Progenitor cell of endocrine pancreas (in vitro differentiated cells): Measurements from ENCODE around the gene SLC2A4. TPM values are rescaled to one million over a fixed set of nuclear protein-coding genes. Genes with fewer than 3 reads are reported as not detected.
"Not testable (repeated sequence)": the region's sequence is repeated elsewhere in the genome, so short reads cannot be mapped to it uniquely, and the experiment has no call there.

Experiments
- DNase-seq: peaks from one replicate; pipeline ENCODE4 v3.0.0; 2021; ENCODE audit warnings: low spot score; ENCODE audit not compliant: unreplicated experiment
- H3K27ac Mint-ChIP-seq: 2 replicates; pipeline ENCODE4 v1.8.0; 2021; ENCODE audit warnings: mild to moderate bottlenecking, moderate library complexity, mixed read lengths
- H3K27me3 Mint-ChIP-seq: 2 replicates; pipeline ENCODE4 v1.8.0; 2021; ENCODE audit warnings: mixed read lengths
- H3K36me3 Mint-ChIP-seq: 2 replicates; pipeline ENCODE4 v1.8.0; 2022; ENCODE audit warnings: mixed read lengths; ENCODE audit not compliant: insufficient read depth
- H3K4me1 Mint-ChIP-seq: 2 replicates; pipeline ENCODE4 v1.8.0; 2021; ENCODE audit warnings: low read depth, mixed read lengths
- H3K4me3 Mint-ChIP-seq: 2 replicates; pipeline ENCODE4 v1.8.0; 2021; ENCODE audit warnings: low read depth, mild to moderate bottlenecking, moderate library complexity, mixed read lengths
- H3K9me3 Mint-ChIP-seq: 2 replicates; pipeline ENCODE4 v1.8.0; 2021; ENCODE audit warnings: low read depth, mixed read lengths
- total RNA-seq: library from RNA; stranded (reverse); gene quantifications from 2 replicates; pipeline ENCODE4 v1.2.1, GENCODE V29; 2021
- TF ChIP-seq, protein P1 (sequence below): fragments of 200-600 bp; sonication (generic); IDR thresholded peaks from one replicate; pipeline ENCODE4 v1.5.0; 2021; ENCODE audit warnings: antibody characterized with exemption, mild to moderate bottlenecking; ENCODE audit not compliant: unreplicated experiment

SLC2A4 gene
- total RNA-seq, 1 donor from 2014 or later = 1.5 TPM

DNA sequence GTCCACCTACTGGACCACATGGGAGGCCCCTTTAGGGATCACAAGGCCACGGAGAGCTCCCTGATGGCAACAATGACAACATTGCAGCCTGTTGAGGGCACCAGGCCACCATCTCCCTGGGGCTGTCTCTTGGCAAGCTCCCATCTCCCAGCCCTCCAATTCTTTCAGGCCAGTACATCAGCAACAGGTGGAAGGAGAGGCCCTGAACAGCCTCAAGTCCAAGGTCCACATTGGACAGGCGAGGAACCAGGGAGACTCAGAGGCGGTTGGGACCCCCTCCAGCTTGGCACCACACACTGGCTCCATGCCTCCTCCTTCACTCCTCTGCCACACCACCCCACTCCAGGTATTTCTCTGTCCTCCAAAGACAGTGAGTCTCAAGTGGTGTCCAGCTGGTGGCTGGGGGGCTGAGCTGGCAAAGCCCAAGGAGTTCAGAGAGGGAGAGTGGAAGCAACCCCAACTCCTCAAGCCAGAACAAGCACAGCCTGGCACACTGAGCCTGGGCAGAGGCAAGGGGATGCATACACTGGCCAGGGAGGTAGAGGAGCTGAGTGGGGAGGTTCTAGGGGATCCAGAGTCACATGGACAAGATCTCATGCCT, 53.5 kb downstream of the SLC2A4 start:
- Mint-ChIP-seq H3K36me3 (no peaks in the 10 kb centered on the region), H3K4me1 (no peaks in the 10 kb centered on the region), H3K4me3 (no peak overlapping the region), H3K27ac (peak overlapping the region; percentile 65), H3K27me3 (peaks cover 7% of the 10 kb centered on the region), H3K9me3 (no peaks in the 10 kb centered on the region)
- TF ChIP-seq, protein P1, sequence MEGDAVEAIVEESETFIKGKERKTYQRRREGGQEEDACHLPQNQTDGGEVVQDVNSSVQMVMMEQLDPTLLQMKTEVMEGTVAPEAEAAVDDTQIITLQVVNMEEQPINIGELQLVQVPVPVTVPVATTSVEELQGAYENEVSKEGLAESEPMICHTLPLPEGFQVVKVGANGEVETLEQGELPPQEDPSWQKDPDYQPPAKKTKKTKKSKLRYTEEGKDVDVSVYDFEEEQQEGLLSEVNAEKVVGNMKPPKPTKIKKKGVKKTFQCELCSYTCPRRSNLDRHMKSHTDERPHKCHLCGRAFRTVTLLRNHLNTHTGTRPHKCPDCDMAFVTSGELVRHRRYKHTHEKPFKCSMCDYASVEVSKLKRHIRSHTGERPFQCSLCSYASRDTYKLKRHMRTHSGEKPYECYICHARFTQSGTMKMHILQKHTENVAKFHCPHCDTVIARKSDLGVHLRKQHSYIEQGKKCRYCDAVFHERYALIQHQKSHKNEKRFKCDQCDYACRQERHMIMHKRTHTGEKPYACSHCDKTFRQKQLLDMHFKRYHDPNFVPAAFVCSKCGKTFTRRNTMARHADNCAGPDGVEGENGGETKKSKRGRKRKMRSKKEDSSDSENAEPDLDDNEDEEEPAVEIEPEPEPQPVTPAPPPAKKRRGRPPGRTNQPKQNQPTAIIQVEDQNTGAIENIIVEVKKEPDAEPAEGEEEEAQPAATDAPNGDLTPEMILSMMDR = no peak
- no peak for DNase-seq

DNA sequence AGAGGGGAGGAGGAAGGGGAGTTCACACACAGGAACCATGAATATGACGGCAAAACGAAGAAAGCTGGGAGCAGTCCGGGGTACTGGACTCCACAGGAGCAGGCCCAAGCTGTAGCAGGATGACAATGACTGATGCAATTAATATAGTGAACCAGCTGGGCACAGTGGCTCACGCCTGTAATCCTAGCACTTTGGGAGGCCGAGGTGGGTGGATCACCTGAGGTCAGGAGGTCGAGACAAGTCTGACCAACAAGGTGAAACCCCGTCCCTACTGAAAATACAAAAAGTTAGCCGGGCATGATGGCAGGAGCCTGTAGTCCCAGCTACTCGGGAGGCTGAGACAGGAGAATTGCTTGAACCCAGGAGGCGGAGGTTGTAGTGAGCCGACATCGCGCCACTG, 54.2 kb downstream of the SLC2A4 start:
- DNase-seq, H3K36me3 Mint-ChIP-seq, H3K9me3 Mint-ChIP-seq, H3K27me3 Mint-ChIP-seq, H3K4me1 Mint-ChIP-seq, H3K4me3 Mint-ChIP-seq: not testable (repeated sequence)
- H3K27ac Mint-ChIP-seq = peak overlapping the region; percentile 65

DNA sequence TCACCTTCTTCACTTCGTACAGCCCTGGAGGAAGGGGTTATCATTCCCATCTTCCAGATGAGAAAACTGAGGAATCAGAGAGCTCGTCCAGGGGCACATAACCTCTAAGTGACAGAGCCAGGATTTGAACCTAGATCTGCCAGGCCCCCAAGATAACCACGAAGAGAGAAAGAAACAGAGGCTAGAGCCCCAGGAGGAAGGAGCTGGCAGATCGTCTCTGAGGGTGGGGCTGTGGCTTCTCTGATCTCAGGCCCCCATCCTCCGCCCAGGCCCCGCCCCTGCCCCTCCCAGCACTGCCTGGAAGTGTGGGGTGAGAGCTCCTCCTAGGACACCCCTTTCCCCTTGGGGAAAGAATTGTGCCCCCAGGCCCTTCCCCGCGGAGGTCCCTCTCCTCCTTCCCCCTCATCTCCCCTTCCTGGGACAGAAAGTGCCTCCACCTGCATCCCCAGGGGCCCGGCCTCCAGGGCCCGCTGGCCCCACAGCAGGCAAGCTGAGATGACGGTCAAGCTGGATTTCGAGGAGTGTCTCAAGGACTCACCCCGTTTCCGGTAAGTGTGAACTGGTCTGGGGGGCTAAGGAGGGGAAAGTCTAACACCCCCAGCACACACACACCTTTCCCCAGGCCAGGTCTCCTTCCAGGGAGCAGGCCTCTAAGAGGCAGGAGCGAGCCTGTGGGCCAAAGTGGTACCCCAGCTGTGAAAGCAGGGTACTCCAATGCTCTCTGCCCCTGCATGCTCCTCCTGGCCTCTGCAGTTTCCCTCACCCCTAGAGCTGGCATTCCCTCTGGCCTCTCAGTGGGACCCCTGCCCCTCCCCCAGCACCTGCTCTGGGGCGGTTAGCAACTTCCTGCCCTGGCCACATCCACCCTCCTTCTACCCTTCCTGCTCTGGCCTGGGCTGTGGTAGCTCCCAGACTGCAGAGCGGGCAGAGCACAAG, 55.0 kb downstream of the SLC2A4 start, which contains the start of gene ACAP1:
ACAP1 (plus strand) TSS at position 290 of the 936 bp plus-strand sequence; CDS start at position 496, 206 bp downstream.
- Mint-ChIP-seq H3K9me3 (no peaks in the 10 kb centered on the region), H3K4me3 (no peak within 1 kb of the TSS), H3K27me3 (peaks cover 10% of the 10 kb centered on the region), H3K36me3 (no peaks in the 10 kb centered on the region), H3K27ac (peak within 1 kb of the TSS; percentile 65), H3K4me1 (no peaks in the 10 kb centered on the region)
- DNase-seq = no peak
- TF ChIP-seq, protein P1 = no peak

DNA sequence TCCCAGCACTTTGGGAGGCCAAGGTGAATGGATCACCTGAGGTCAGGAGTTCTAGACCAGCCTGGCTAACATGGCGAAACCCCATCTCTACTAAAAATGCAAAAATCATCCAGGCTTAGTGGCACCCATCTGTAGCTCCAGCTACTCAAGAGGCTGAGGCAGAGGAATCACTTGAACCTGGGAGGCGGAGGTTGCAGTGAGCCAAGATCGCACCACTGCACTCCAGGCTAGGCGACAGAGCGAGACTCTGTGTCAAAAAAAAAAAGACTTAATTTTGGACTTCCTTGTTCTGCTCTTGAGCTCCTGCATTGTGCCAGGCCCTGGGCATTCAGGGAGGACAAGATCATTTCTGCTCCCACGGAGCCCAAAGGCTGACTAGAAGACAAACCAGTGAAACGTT, 56.1 kb downstream of the SLC2A4 start:
- H3K9me3 Mint-ChIP-seq, H3K27ac Mint-ChIP-seq, H3K4me3 Mint-ChIP-seq, DNase-seq, H3K4me1 Mint-ChIP-seq, H3K36me3 Mint-ChIP-seq: not testable (repeated sequence)
- peaks cover 11% of the 10 kb centered on the region for H3K27me3 Mint-ChIP-seq

Other genes with a start within 250 kb of the SLC2A4 start
- 19.6 and 20.3 TPM in 2 replicates for gene SLC16A13, start 245.7 kb upstream of the SLC2A4 start, total RNA-seq
- gene SLC16A11, start 237.6 kb upstream of the SLC2A4 start, total RNA-seq = 0.84 and 1.4 TPM in 2 replicates
- not detected in 2 replicates for gene CLEC10A, start 201.5 kb upstream of the SLC2A4 start, total RNA-seq
- gene ASGR2, start 166.9 kb upstream of the SLC2A4 start, total RNA-seq = 2.7 and 3.0 TPM in 2 replicates
- 10.6 and 11.1 TPM in 2 replicates for gene ASGR1, start 102.3 kb upstream of the SLC2A4 start, total RNA-seq
- 46.3 and 48.6 TPM in 2 replicates for gene DLG4, start 61.9 kb upstream of the SLC2A4 start, total RNA-seq
- gene ACADVL, start 61.8 kb upstream of the SLC2A4 start, total RNA-seq = 653 and 693 TPM in 2 replicates
- 104 TPM in 2 replicates for gene DVL2, start 47.2 kb upstream of the SLC2A4 start, total RNA-seq
- 66.9 and 73.7 TPM in 2 replicates for gene PHF23, start 42.3 kb upstream of the SLC2A4 start, total RNA-seq
- gene GABARAP, start 39.3 kb upstream of the SLC2A4 start, total RNA-seq = 447 and 466 TPM in 2 replicates
- 134 and 137 TPM in 2 replicates for gene CTDNEP1, start 30.0 kb upstream of the SLC2A4 start, total RNA-seq
- 42.3 and 45.0 TPM in 2 replicates for gene ELP5, start 29.5 kb upstream of the SLC2A4 start, total RNA-seq
- 137 and 147 TPM in 2 replicates for gene CLDN7, start 19.2 kb upstream of the SLC2A4 start, total RNA-seq
- 2.7 and 4.3 TPM in 2 replicates for gene YBX2, start 12.9 kb downstream of the SLC2A4 start, total RNA-seq
- gene EIF5A, start 25.9 kb downstream of the SLC2A4 start, total RNA-seq = 323 and 338 TPM in 2 replicates
- 77.1 and 81.1 TPM in 2 replicates for gene GPS2, start 33.6 kb downstream of the SLC2A4 start, total RNA-seq
- gene NEURL4, start 47.6 kb downstream of the SLC2A4 start, total RNA-seq = 75.2 TPM in 2 replicates
- 1.0 TPM in 1 of 2 replicates, not detected in the other for gene ACAP1, start 54.8 kb downstream of the SLC2A4 start, total RNA-seq
- gene KCTD11, start 70.4 kb downstream of the SLC2A4 start, total RNA-seq = 11.3 and 12.4 TPM in 2 replicates
- gene TMEM95, start 73.4 kb downstream of the SLC2A4 start, total RNA-seq = not detected in 2 replicates
- gene TNK1, start 99.4 kb downstream of the SLC2A4 start, total RNA-seq = 9.1 and 13.4 TPM in 2 replicates
- 35.5 and 37.9 TPM in 2 replicates for gene PLSCR3, start 112.8 kb downstream of the SLC2A4 start, total RNA-seq
- 89.2 and 102 TPM in 2 replicates for gene TMEM256, start 122.4 kb downstream of the SLC2A4 start, total RNA-seq
- 30.3 and 34.4 TPM in 2 replicates for gene NLGN2, start 126.1 kb downstream of the SLC2A4 start, total RNA-seq
- gene SPEM1, start 138.6 kb downstream of the SLC2A4 start, total RNA-seq = not detected in 2 replicates
- not detected in 2 replicates for gene SPEM2, start 143.9 kb downstream of the SLC2A4 start, total RNA-seq
- not detected in 2 replicates for gene SPEM3, start 147.1 kb downstream of the SLC2A4 start, total RNA-seq
- gene TMEM102, start 153.7 kb downstream of the SLC2A4 start, total RNA-seq = 8.1 and 10.0 TPM in 2 replicates
- gene FGF11, start 157.8 kb downstream of the SLC2A4 start, total RNA-seq = 4.5 and 5.1 TPM in 2 replicates
- gene CHRNB1, start 163.3 kb downstream of the SLC2A4 start, total RNA-seq = 17.2 and 19.1 TPM in 2 replicates
- 26.8 and 28.4 TPM in 2 replicates for gene ZBTB4, start 197.9 kb downstream of the SLC2A4 start, total RNA-seq
- gene SLC35G6, start 199.7 kb downstream of the SLC2A4 start, total RNA-seq = not detected in 2 replicates
- 195 and 210 TPM in 2 replicates for gene POLR2A, start 202.6 kb downstream of the SLC2A4 start, total RNA-seq